Measurements from ENCODE around the gene STPG4.

- TF ChIP-seq CTCF (IDR thresholded peaks at IDR 0.05) (no peak), POLR2A (IDR thresholded peaks at IDR 0.05) (no peak), POLR2AphosphoS5 (IDR thresholded peaks at IDR 0.05) (no peak)
These were observed 71.6 kb downstream of the STPG4 start for GRCh38 chr2:47083485-47083884.

All from sigmoid colon (tissue), 4 donors.